ENCODE results near the gene SPHK2. TPM values are rescaled to one million over a fixed set of nuclear protein-coding genes. Genes with fewer than 3 reads are reported as not detected.
"Not testable (repeated sequence)": the region's sequence is repeated elsewhere in the genome, so short reads cannot be mapped to it uniquely, and the experiment has no call there.

SPHK2 gene
- total RNA-seq, 2 donors from 2014 or later: 99.5 to 114 TPM

DNA sequence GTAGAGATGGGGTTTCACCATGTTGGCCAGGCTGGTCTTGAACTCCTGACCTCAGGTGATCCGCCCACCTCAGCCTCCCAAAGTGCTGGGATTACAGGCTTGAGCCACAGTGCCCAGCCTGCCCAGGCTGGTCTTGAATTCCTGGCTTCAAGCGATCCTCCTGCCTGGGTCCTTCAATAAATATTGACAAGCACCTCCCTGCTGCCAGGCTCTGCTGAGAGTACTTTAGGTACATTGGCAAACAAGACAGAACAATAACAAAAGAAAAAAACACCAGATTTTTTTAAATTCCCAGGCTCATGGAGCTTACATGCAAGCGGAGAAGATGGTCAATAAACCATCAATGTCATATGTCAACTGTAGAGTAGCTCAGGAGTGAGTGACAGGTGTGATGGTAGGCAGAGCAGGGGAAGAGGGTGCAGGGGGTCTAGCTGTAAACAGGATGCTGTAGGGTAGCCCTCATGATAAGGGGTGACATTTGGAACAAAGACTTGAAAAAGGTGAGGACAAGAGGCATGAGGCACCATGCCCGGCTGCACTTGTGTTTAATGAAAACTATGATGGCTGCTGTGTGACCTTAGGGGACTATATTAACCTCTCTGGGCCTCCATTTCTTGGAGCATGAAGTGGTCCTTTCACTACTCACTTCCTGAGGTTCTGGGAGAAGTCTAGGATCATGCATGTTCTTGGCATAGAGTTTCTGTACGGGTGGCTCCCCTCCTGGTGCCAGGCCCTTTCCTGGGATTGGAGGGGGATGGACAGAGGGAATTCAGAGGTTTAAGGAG lies 47.7 kb upstream of the SPHK2 start:
- Mint-ChIP-seq H3K36me3 (ENCODE audit: low read depth) (no peaks in the 10 kb centered on the region), H3K27ac (no peak overlapping the region), H3K27me3 (ENCODE audit: insufficient read depth) (peaks cover 17% of the 10 kb centered on the region), H3K4me1 (peaks cover 24% of the 10 kb centered on the region), H3K4me3 (no peak overlapping the region), H3K9me3 (no peaks in the 10 kb centered on the region)
- H3K27me3 ChIP-seq (ENCODE audit: control insufficient read depth, insufficient read depth, low read length, poor library complexity, severe bottlenecking): no peaks in the 10 kb centered on the region
- no peaks in the 10 kb centered on the region for H3K4me1 ChIP-seq (ENCODE audit: control insufficient read depth, insufficient read depth, low read length)
- no peak for DNase-seq
- H3K9me3 ChIP-seq (ENCODE audit: control insufficient read depth, low read length): no peaks in the 10 kb centered on the region
- WGBS, 2 experiments (ENCODE audit: insufficient coverage in 1 of 2, insufficient read length in 1 of 2): 75 to 85% methylated on average over 5 of the region's 5 CpGs
- TF ChIP-seq, protein P1, sequence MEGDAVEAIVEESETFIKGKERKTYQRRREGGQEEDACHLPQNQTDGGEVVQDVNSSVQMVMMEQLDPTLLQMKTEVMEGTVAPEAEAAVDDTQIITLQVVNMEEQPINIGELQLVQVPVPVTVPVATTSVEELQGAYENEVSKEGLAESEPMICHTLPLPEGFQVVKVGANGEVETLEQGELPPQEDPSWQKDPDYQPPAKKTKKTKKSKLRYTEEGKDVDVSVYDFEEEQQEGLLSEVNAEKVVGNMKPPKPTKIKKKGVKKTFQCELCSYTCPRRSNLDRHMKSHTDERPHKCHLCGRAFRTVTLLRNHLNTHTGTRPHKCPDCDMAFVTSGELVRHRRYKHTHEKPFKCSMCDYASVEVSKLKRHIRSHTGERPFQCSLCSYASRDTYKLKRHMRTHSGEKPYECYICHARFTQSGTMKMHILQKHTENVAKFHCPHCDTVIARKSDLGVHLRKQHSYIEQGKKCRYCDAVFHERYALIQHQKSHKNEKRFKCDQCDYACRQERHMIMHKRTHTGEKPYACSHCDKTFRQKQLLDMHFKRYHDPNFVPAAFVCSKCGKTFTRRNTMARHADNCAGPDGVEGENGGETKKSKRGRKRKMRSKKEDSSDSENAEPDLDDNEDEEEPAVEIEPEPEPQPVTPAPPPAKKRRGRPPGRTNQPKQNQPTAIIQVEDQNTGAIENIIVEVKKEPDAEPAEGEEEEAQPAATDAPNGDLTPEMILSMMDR (conservative IDR thresholded peaks at IDR 0.05): no peak
- H3K9ac ChIP-seq (ENCODE audit: extremely low read depth, low read length, poor library complexity, severe bottlenecking): no peak overlapping the region
- H3K27ac ChIP-seq (ENCODE audit: low read depth, low read length): no peak overlapping the region
- no peak overlapping the region for H3K4me3 ChIP-seq (ENCODE audit: low read length)
- H3K36me3 ChIP-seq (ENCODE audit: control insufficient read depth, insufficient read depth, low read length): no peaks in the 10 kb centered on the region

DNA sequence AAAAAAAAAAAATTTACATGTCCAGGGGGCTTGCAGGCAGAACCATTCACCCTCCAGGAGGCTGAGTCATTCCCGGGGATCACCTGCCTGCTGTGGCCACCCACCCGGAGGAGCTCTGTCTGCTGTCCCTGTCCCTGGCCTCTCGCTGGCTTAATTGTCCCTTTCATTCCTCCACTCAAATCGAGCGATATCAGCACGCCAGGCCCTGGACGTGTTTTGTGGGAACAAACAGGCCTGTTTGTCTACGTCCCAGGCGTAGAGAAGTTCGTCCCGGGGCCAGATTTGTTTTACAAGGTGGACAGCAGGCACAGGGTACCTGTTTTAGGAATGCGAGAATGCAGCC lies 46.2 kb upstream of the SPHK2 start:
- H3K9me3 Mint-ChIP-seq: no peaks in the 10 kb centered on the region
- no peak for DNase-seq
- H3K4me1 ChIP-seq (ENCODE audit: control insufficient read depth, insufficient read depth, low read length): no peaks in the 10 kb centered on the region
- H3K27me3 ChIP-seq (ENCODE audit: control insufficient read depth, insufficient read depth, low read length, poor library complexity, severe bottlenecking): no peaks in the 10 kb centered on the region
- WGBS, 2 experiments (ENCODE audit: insufficient coverage in 1 of 2, insufficient read length in 1 of 2): 66 to 78% methylated on average over 11 to 12 of the region's 12 CpGs
- no peak overlapping the region for H3K9ac ChIP-seq (ENCODE audit: extremely low read depth, low read length, poor library complexity, severe bottlenecking)
- no peak overlapping the region for H3K4me3 Mint-ChIP-seq
- TF ChIP-seq, protein P1 (conservative IDR thresholded peaks at IDR 0.05): no peak
- H3K36me3 ChIP-seq (ENCODE audit: control insufficient read depth, insufficient read depth, low read length): no peaks in the 10 kb centered on the region
- no peaks in the 10 kb centered on the region for H3K9me3 ChIP-seq (ENCODE audit: control insufficient read depth, low read length)
- H3K27ac Mint-ChIP-seq: peak overlapping the region; percentile 88
- H3K36me3 Mint-ChIP-seq (ENCODE audit: low read depth): no peaks in the 10 kb centered on the region
- peaks cover 24% of the 10 kb centered on the region for H3K4me1 Mint-ChIP-seq
- H3K27me3 Mint-ChIP-seq (ENCODE audit: insufficient read depth): peaks cover 8% of the 10 kb centered on the region
- no peak overlapping the region for H3K4me3 ChIP-seq (ENCODE audit: low read length)
- H3K27ac ChIP-seq (ENCODE audit: low read depth, low read length): no peak overlapping the region

DNA sequence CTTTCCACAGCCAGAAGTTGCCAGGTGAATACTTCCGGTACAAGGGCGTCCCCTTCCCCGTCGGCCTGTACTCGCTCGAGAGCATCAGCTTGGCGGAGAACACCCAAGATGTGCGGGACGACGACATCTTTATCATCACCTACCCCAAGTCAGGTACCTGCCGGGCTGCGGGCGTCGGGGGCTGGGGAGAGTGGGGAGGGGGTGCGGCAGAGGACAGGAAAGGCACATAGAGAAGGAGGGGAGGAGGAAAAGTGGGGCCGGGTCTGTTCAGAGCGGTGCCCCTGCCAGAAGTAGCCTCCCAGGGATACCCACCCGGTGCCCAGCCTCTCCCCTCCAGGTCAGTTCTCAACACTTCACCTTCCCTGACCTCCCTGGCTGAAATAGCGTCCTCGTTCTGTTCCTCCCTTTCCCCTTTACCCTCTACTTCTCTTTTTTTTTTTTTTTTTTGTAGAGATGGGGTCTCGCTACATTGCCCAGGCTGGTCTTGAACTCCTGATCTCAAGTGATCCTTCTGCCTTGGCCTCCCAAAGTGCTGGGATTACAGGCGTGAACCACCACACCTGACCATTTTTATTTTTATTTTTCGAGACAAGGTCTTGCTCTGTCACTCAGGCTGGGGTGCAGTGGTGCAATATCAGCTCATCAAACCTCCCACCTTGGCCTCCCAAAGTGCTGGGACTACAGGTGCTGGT lies 43.2 kb upstream of the SPHK2 start:
- Histone ChIP-seq H3K27me3 (ENCODE audit: control insufficient read depth, insufficient read depth, low read length, poor library complexity, severe bottlenecking) (no peaks in the 10 kb centered on the region), H3K27ac (ENCODE audit: low read depth, low read length) (no peak overlapping the region), H3K4me3 (ENCODE audit: low read length) (no peak overlapping the region), H3K36me3 (ENCODE audit: control insufficient read depth, insufficient read depth, low read length) (no peaks in the 10 kb centered on the region), H3K9ac (ENCODE audit: extremely low read depth, low read length, poor library complexity, severe bottlenecking) (no peak overlapping the region), H3K9me3 (ENCODE audit: control insufficient read depth, low read length) (no peaks in the 10 kb centered on the region), H3K4me1 (ENCODE audit: control insufficient read depth, insufficient read depth, low read length) (no peaks in the 10 kb centered on the region)
- H3K36me3 Mint-ChIP-seq (ENCODE audit: low read depth): no peaks in the 10 kb centered on the region
- no peak overlapping the region for H3K4me3 Mint-ChIP-seq
- H3K27ac Mint-ChIP-seq: no peak overlapping the region
- 83 to 92% methylated on average over 3 to 15 of the region's 23 CpGs for WGBS, 2 experiments (ENCODE audit: insufficient coverage in 1 of 2, insufficient read length in 1 of 2)
- no peak for DNase-seq
- H3K27me3 Mint-ChIP-seq (ENCODE audit: insufficient read depth): peaks cover 3% of the 10 kb centered on the region
- H3K9me3 Mint-ChIP-seq: no peaks in the 10 kb centered on the region
- TF ChIP-seq, protein P1 (conservative IDR thresholded peaks at IDR 0.05): no peak
- peaks cover 17% of the 10 kb centered on the region for H3K4me1 Mint-ChIP-seq

DNA sequence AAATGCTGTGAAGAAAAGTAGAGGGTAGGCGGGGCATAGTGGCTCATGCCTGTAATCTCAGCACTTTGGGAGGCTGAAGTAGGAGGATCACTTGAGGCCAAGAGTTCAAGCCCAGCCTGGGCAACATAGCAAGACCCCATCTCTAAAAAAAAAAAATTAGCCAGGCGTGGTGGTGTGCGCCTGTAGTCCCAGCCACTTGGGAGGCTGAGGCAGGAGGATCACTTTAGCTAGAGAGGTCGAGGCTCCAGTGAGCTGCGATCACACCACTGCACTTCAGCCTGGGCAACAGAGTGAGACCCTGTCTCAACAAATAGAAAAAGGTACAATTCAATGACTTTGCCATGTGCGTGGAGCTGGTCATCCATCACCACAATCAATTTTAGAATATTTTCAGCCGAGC lies 41.4 kb upstream of the SPHK2 start:
- not testable (repeated sequence) for DNase-seq; H3K36me3 Mint-ChIP-seq (ENCODE audit: low read depth); H3K4me1 ChIP-seq (ENCODE audit: control insufficient read depth, insufficient read depth, low read length); H3K27me3 ChIP-seq (ENCODE audit: control insufficient read depth, insufficient read depth, low read length, poor library complexity, severe bottlenecking); H3K27ac Mint-ChIP-seq; H3K27ac ChIP-seq (ENCODE audit: low read depth, low read length); H3K9me3 ChIP-seq (ENCODE audit: control insufficient read depth, low read length); H3K36me3 ChIP-seq (ENCODE audit: control insufficient read depth, insufficient read depth, low read length); H3K9me3 Mint-ChIP-seq; H3K4me3 ChIP-seq (ENCODE audit: low read length); H3K4me3 Mint-ChIP-seq; H3K27me3 Mint-ChIP-seq (ENCODE audit: insufficient read depth); H3K9ac ChIP-seq (ENCODE audit: extremely low read depth, low read length, poor library complexity, severe bottlenecking)
- peaks cover 11% of the 10 kb centered on the region for H3K4me1 Mint-ChIP-seq
- 91 to 92% methylated on average over 7 of the region's 7 CpGs for WGBS, 2 experiments (ENCODE audit: insufficient coverage in 1 of 2, insufficient read length in 1 of 2)

Data from endodermal cell (in vitro differentiated cells).